GM21528 (cell line): ENCODE results near the gene TEPSIN.
A peak's percentile ranks its signal among the peaks of the same experiment; 100 is the strongest.
"Not testable (repeated sequence)": the region's sequence is repeated elsewhere in the genome, so short reads cannot be mapped to it uniquely, and the experiment has no call there.

ENCODE experiments used
- ATAC-seq: cut with Tn5 transposase; IDR thresholded peaks from one replicate; pipeline ENCODE4 v1.9.1; 2021; ENCODE audit warnings: mild to moderate bottlenecking, moderate library complexity; ENCODE audit not compliant: unreplicated experiment, low FRiP score

TEPSIN gene

GRCh38 chr17:81237591-81238489, 1.0 kb downstream of the TEPSIN start:
- ATAC-seq: peak; percentile 1

DNA sequence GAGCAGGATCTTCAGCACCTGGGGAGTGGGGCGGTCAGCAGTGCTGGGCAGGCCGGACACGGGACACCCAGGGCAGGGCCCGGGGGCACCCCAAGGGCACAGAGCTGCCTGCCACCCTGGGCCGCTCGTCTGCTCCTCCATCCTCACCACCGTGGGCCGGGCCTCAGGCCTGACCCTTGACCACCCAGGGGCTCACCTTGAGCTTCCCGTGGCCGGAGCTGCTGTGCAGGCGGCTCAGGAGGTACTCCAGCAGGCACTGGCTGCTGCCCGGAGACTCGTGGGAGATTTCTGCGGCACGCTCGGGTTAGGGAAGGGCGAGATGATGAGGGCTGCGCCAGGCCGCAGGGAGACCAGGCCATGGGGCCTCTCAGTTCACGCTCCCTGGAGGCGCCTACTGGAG, 2.1 kb downstream of the TEPSIN start:
- no peak for ATAC-seq

DNA sequence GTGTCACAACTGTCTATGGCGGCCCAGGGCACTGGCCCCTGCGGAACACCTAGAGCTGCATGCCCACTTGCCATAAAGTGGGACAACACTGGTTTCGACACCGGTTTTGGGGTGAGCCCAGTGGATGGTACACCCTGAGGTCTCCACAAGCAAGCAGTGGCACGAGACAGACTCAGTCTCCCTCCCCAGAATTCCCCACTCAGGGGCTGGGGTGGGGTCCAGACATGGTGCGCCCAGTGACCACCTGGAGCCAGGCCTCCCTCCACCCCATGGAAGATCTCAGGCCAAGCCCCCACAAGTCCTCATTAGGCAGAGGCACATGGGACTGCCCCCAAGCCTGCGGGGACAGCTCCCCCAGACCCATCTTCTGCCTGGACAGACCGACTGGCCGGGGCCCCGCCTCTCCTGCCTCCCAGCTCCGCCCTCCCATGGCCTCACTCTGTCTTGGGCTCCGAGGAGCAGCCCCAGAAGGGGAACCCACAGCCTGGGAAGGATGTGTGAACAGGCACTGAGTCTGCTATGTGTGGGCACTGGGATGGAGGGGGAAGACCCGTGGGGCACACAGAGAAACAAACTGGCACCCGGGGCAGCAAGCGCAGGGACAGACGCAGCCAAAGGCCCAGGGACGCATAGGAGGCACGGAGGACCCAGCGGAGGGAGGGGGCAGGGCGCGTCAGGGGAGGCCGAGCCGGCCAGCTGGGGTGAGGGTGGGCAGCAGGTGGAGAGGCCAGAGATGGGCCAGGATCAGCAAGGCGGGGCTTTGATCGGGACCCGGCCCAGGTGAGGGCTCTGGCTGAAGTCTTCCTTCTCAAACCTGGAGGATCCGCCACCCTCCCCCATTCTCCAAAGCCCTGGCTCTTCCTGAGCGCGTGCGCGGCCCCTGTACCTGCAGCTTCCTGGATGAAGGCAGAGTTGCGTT, 2.8 kb downstream of the TEPSIN start:
- no peak for ATAC-seq

DNA sequence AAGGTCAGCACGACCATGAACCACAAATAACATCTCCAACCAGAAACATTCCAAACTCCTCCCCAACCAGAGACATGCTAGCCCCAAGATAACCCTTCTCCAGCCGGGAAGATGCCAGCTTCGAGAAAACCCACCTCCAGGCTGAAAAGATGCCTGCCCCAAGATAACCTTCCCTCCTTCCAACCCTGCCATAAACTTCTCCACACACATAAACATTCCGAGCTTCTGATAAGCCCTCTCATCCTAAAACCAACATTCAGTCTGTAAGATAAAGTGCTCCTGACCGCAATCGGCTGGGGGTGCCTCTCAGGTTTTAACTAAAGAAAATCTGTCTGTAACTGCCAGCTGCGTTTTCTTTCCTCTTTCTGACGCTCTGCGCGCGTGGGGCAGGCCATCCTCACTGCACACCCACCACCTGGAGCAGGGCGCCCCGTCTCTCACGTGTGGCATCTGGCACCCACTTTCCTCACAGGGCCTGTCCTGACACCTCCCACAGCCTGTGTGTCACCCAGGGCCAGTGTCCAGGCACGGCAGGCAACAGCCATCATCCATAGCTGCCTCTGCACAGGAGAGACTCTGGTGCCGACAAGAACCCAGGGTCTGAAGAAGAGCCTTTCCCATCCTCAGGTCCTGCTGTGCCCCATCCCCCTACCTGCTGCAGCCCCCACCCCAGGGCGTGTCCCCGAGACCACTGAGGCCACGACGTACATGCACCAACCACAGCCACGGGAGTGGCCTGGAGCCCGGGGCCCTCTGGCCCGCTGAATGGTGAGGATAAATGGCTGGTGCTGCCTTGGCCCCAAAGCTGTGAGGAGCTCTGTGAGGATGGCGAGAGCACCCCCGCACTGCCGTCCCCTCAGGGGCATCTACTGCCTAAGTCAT, 3.7 kb downstream of the TEPSIN start:
- ATAC-seq: no peak

GRCh38 chr17:81234506-81234855, 4.4 kb downstream of the TEPSIN start:
- no peak for ATAC-seq

DNA sequence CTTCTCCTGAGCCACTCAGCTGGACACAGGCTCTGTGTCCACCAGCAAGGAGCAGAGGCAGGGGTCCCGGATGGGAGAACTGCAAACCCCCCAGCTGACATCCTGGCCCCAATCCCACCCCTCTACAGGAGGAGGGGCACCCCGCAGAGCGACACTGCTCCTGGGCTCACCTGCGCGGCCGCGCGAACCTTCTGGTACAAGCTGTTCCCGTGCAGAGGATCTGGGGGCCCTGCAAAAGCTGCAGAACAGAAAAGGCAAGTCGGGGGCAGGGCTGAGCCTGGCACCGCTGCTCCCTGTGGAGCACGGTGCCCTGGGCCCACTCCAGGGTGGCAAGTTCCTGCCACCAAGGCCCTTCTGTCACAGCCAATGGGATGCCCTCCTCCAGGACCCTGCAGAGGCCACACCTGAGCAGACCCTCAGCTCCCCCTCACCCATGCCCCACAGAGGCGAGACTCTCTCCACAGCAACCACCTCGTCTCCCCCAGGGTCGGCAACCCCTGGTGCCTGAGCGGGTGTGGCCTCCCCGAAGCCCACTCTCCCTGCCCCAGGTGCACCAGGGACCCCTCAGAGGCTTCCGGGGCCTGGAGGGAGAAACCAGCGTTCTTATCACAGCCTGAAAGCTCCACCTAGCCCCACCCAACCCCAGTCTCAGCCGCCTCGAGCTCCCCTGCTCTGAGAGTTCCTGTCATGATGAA, 4.9 kb downstream of the TEPSIN start:
- no peak for ATAC-seq

GRCh38 chr17:81233316-81233715, 5.5 kb downstream of the TEPSIN start:
- ATAC-seq: no peak

- no peak for ATAC-seq
Measured at GRCh38 chr17:81232616-81233241, 6.1 kb downstream of the TEPSIN start.

DNA sequence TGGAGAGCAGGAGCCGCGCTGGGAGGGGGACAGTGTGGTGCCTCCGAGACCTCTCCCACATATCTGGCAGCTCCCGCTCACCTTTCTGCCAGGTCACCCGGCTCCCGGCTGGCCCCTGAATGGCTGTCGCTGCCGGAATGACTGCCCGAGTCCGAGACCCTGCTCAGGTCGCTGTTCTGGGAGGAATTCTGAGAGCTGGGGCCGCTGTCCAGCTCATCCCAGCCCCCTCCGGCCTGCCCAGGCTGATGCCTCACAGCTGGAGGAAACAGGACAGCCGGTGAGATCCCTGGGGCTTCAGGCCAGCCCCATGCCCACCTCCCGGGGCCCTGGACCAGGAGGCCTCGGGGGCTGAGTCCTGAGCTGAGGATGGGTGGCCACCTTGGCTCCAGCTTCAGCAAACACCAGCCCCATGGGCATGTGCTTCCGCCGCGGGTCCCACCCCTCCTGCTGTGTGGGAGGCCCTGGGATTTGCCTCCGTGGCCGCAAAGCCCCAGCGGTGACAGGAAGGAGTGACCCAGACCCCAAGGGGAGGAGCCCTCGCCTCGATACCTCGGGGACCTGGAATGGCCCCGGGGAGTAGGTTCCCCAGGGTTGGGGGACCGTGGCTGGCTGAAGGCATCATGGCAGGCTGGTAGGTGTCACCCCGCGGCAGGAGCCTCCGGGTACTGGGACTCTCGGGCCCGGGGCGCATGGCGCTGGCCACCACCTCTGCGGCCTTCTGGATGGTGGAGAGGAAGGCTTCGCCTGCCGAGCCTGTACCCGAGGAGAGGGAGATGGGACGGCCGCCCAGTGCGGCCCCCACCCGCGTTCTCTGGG, 6.9 kb downstream of the TEPSIN start:
- ATAC-seq: no peak

GRCh38 chr17:81231121-81231645, 7.7 kb downstream of the TEPSIN start:
- ATAC-seq: no peak

DNA sequence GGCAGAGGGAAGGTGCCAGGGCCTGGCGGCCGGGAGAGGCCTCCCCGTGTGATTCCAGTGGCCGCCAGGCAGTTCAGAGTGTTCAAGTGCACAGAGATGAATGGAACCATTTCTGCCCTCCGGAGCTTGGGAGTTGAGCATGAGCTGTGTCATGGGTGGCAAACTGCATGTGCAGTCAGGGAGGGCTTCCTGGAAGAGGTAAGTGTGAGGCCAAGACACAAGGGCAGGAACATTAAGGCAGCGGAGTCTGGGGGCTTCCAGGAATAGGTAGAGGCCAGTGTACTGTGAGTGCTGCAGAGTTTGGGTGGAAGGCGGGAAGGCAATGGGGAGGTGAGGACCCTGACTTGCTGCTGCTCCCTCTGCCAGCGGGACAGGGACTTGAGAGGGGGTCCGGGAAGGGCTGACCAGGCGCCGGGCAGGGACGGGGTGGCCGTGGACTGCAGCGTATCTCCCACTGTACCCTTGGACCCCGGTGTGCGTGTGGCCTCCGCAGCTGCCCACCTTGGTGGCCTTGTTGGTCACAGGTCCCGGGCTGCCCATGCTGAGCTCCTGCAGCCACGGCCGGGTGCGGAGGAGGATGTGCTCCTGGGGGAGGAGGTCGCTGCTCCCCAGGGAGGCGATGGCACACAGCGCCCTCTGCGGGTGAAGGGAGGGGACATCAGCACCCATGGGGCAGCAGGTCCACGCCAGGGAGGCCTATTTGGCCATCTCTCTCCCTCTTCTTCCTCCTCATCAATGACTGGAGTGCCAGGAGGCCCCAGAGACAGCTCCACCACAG, 8.6 kb downstream of the TEPSIN start:
- no peak for ATAC-seq

- ATAC-seq: no peak
Measured at GRCh38 chr17:81229666-81229920, 9.3 kb downstream of the TEPSIN start.

- no peak for ATAC-seq
Measured at GRCh38 chr17:81228834-81229665, 9.8 kb downstream of the TEPSIN start.

- no peak for ATAC-seq
Measured at GRCh38 chr17:81228420-81228819, 10.4 kb downstream of the TEPSIN start.

DNA sequence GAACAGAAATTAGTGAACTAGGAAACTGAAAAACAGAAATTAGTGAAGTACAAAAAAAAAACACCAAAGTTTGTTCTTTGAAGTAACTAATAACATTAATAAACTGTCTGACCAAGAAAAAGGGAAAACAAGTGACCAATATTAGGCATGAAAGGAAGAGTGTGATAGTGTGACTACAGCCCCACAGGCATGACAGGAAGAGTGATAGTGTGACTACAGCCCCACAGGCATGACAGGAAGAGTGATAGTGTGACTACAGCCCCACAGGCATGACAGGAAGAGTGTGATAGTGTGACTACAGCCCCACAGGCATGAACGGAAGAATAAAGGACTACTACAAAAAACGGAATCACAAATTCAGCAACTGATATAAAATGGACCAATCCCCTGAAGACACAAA, 11.2 kb downstream of the TEPSIN start:
- not testable (repeated sequence) for ATAC-seq

- ATAC-seq: no peak
Measured at GRCh38 chr17:81223762-81224130, 15.1 kb downstream of the TEPSIN start.
